OCI-LY7 (cell line): ENCODE measurements around the gene CHRNA5.

ENCODE experiments used
- CTCF ChIP-seq: fragments of 200-600 bp; sonication (generic); conservative IDR thresholded peaks from 2 replicates; pipeline ENCODE4 v1.5.1; 2014; ENCODE audit warnings: mild to moderate bottlenecking, antibody characterized with exemption, low read length, moderate library complexity, mixed read lengths
- EZH2phosphoT487 ChIP-seq: fragments of 200-600 bp; sonication (generic); IDR thresholded peaks from 2 replicates; pipeline ENCODE4 v1.6.1; 2018; ENCODE audit warnings: low read depth, borderline replicate concordance, mild to moderate bottlenecking, mixed run types, antibody characterized with exemption, low read length, moderate library complexity, mixed read lengths

- TF ChIP-seq CTCF (no peak), EZH2phosphoT487 (no peak)
These were observed 6.1 kb downstream of the CHRNA5 start for GRCh38 chr15:78571382-78571781.
